ENCODE measurements around the gene LIPA.
A peak's percentile ranks its signal among the peaks of the same experiment; 100 is the strongest.
"Not testable (repeated sequence)": the region's sequence is repeated elsewhere in the genome, so short reads cannot be mapped to it uniquely, and the experiment has no call there.

Gene LIPA

GRCh38 chr10:89207181-89207800 is 44.3 kb downstream of the LIPA start, which contains the start of gene CH25H:
TSS of gene CH25H (minus strand) at chr10:89207317. CDS start at chr10:89207292, 25 bp downstream.
- peak; percentile 64 for DNase-seq

DNA sequence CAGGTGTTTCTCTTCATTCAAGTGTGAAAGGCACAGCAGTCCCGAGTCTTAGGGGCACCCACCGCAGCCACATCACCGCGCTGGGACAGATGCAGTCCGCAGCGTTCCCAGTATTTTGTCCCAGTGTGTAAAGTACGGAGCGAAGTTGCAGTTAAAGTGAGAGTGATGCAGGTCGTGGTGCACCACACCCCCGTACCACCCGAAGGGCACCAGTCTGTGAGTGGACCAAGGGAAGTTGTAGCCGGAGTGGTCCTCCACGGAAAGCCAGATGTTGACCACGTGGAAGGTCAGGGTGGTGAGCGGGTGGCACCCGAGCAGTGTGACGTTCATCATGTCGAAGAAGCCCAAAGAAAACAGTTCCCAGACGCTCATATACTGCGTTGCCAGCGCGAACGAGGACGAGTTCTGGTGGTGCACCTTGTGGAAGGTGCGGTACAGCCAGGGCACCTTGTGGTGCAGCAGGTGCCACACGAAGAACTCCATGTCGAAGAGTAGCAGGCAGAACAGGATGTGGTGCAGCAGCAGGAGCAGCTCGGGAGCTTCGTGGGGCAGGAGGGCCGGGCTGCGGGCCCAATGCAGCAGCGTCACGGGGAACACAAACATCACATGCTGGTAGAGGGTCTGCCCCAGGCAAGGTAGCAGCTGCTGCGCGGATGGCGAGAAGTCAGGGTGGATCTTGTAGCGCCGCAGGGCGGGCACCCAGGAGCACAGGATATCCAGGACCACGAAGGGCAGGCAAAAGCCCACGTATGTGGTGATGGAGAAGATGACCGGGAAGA is 45.0 kb downstream of the LIPA start:
- peak; percentile 59 for DNase-seq

DNA sequence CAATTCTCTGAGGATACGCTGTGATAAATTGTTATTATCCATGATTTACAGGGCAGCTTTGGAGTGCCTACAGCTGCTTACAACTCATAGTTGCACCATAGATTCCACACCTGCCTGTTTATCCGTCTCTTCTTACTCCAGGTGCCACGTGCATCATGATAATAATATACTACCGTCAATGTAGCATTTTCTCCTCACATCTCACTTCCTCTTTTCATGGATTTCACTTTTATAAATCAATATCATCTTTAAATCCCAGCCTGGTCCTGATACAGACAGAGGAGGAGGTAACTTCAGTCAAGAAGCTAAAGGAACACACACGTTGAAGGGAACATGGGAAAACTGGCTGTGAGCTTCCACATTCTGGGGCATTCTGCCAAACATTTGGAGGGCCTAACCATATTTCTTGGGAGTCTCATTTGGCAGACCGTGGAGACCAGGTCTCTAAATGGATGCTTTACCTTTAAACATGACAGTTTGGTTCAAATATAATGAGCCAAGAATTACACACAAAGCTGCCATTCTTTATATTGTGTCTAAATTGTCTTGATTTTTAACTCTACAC is 46.9 kb downstream of the LIPA start:
- DNase-seq = no peak

- DNase-seq = no peak
These were observed 48.3 kb downstream of the LIPA start for GRCh38 chr10:89203237-89203636.

- no peak for DNase-seq
These were observed 49.5 kb downstream of the LIPA start for GRCh38 chr10:89202033-89202425.

GRCh38 chr10:89201345-89202032 is 50.1 kb downstream of the LIPA start:
- no peak for DNase-seq

DNA sequence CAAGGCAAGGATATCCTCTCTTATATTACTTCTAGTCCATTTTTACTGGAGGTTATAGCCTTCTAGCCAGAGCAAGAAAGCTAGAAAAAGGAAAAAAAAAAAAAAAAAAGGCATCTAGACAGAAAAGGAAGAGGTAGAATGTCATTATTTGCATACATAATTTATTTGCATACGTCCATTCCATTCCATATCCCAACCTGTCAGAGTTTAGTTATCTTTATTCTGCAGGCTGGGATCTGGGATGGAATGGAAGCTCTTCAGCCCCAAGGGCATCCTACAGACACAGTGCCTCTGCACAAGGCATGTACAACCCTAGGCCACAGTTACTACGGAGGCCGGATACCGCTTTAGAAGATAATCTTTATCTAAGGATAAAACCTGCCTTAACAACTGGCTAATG is 54.1 kb downstream of the LIPA start:
- DNase-seq = no peak

DNA sequence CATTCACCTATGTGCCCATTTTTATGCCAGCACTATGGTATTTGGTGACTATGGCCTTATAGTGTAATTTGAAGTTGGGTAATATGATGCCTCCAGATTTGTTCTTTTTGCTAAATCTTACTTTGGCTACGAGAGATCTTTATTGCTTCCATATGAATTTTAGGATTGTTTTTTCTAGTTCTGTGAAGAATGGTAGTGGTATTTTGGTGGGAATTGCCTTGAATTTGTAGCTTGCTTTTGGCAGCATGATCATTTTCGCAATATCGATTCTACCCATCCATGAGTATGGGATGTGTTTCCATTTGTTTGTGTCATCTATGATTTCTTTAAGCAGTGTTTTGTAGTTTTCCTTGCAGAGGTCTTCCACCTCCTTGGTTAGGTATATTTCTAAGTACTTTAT is 60.3 kb downstream of the LIPA start:
- DNase-seq = not testable (repeated sequence)

- no peak for DNase-seq
These were observed 62.3 kb downstream of the LIPA start for GRCh38 chr10:89189211-89189734.

GRCh38 chr10:89185658-89186057 is 65.9 kb downstream of the LIPA start:
- peak; percentile 3 for DNase-seq

DNA sequence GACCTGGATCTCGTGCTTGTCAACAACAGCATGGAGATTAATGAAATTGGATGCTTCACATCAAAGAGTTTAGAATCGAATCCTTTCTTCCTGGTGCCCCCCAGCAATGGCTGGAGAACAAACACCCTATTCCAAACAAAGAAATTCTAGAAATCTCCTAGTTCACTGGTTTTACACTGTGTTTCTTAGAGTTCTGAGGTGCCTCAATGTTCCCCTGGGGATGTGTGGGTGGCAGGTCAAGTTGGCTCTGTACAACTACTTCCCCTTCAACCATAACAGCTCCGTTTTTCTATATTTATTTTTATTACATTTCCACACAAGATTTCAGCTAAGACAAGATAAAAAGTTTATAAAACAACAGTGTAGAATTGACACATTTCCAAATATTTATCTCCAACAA is 66.9 kb downstream of the LIPA start:
- DNase-seq = no peak

- DNase-seq = no peak
These were observed 68.0 kb downstream of the LIPA start for GRCh38 chr10:89183571-89183970.

- no peak for DNase-seq
These were observed 68.7 kb downstream of the LIPA start for GRCh38 chr10:89182894-89183293.

- no peak for DNase-seq
These were observed 75.8 kb downstream of the LIPA start for GRCh38 chr10:89175816-89176215.

DNA sequence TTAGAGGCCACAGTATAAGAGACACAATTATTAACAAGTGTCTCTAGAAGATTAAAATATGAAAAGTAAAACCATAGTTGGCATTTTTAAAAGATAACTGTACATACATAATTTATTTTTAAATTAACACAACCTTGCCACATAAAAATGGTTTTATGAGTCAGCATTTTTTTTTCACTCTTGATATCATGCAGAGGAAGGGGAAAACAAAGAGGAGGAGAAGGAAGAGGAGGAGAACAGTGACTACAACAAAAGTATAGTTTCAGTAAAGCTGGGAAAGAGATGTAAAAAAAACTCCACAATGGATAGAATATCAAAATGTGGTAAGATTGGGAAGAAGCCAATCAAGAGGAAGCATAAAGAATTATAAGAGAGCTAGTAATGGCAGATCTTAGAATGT is 78.5 kb downstream of the LIPA start:
- no peak for DNase-seq

DNA sequence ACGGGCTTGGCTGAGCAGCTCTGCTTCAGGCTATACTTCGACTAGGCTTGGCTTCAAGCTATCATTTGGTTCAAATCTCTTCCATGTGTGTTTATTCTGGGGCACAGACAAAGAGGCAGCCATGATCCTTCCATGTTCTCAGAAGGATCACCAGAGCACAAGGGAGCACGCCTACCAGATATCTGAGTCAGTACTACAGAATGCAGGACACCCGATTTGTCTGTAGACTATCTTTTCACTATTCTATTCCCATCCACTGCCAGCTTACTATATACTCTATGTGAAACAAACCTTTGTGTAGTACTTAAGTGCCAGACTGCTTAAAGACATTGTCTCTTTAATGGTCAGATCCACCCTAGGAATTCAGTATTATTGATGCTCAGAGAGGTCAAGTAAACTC is 79.6 kb downstream of the LIPA start:
- no peak for DNase-seq

DNA sequence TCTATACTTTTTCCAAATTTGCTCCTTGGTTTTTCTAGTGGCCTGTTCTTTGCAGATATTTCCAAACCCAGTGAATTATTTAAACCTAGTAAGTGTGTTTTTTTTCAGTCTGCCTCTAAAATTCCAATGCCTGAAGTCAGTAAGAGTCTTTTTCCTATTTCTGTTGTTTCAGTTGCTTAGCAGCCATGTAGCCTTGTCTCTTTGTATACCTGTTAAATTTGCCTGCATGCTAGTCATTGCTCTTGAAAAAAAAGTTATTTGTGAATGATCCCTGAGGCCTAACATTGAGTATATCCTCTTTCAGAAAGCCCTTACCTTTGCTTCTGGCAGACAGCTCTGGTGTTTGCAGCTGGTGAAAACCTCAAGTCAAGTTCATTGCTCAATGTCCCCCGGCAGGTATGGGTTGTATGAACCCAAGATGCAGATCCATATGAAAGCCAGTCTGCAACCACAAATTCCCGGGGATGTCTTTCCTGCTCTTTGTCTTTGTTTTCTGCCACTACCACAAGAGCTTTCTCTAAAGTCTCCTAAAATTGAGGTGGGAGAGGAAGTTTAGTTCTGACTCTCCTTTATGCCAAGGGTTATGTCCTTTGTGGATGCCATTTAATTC is 80.2 kb downstream of the LIPA start:
- DNase-seq = no peak

- not testable (repeated sequence) for DNase-seq
These were observed 83.1 kb downstream of the LIPA start for GRCh38 chr10:89168354-89168900.

DNA sequence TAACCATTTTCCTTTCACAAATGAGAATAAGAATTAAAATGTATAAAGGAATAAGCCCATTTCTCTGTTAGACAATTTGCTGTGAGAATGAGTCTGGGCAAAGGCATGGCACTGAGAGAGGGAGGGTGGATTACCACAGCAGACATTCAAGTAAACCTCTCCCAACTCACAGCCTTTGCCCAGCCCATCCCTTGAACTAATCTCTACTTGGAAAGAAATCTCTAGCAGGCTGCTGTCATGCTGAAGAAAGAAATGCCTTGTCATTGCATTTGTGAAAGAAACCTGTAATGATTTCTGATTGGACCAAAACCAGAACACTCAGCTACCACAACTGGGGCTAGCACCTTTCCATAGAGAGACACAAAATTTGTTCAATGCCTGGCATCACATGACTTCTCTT is 83.7 kb downstream of the LIPA start:
- DNase-seq = no peak

DNA sequence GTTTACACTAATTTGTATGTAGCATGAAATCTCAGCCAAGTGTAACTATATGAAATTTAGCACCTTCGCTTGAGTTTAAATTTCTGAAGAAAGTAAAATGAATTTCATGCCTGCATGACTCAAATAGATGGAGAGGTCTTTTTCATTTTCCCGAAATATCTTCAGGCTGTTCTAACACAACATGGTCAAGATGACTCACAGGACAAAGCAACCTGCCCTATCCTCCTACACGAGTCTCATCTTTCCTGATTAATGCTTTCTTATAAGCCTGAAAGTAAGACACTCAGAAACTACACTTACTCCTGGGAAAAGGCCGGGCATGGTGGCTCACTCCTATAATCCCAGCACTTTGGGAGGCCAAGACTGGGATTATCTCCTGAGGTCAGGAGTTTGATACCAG is 85.7 kb downstream of the LIPA start:
- no peak for DNase-seq

GRCh38 chr10:89164920-89165319 is 86.7 kb downstream of the LIPA start:
- DNase-seq = no peak

- DNase-seq = no peak
These were observed 87.5 kb downstream of the LIPA start for GRCh38 chr10:89164080-89164479.
